ENCODE measurements around the gene FNIP1.

Gene FNIP1

GRCh38 chr5:131685516-131686171 lies 111.2 kb downstream of the FNIP1 start:
- Histone ChIP-seq H3K9me3 (ENCODE audit: insufficient read depth, low read length) (no peaks in the 10 kb centered on the region), H3K9me2 (replicated peaks; ENCODE audit: insufficient read depth, low read length) (no peaks in the 10 kb centered on the region), H3K4me2 (ENCODE audit: low read depth, low read length, poor library complexity, severe bottlenecking) (no peak overlapping the region), H3K27ac (ENCODE audit: low read depth, low read length) (no peak overlapping the region), H4K20me1 (ENCODE audit: low read depth, low read length) (no peaks in the 10 kb centered on the region), H3F3A (ENCODE audit: insufficient read depth) (no peaks in the 10 kb centered on the region), H3K4me3 (ENCODE audit: insufficient read depth, low read length, poor library complexity, severe bottlenecking) (no peak overlapping the region), H3K36me3 (ENCODE audit: low read length) (peaks cover 2% of the 10 kb centered on the region; the same call in 1 of the 2 replicates), H3K27me3 (ENCODE audit: low read length) (no peaks in the 10 kb centered on the region), H3K9ac (ENCODE audit: low read length) (no peak overlapping the region), H3K79me2 (ENCODE audit: insufficient read depth, low read length) (no peaks in the 10 kb centered on the region), H2AFZ (ENCODE audit: low read depth, low read length, severe bottlenecking) (no peak overlapping the region)
- TF ChIP-seq CTCF (IDR thresholded peaks at IDR 0.05; ENCODE audit: insufficient read depth, low read length, poor library complexity, severe bottlenecking): no peak

GRCh38 chr5:131684595-131684994 lies 112.2 kb downstream of the FNIP1 start:
- Histone ChIP-seq H2AFZ (ENCODE audit: low read depth, low read length, severe bottlenecking) (no peak overlapping the region), H3K79me2 (ENCODE audit: insufficient read depth, low read length) (no peaks in the 10 kb centered on the region), H3K9me2 (replicated peaks; ENCODE audit: insufficient read depth, low read length) (no peaks in the 10 kb centered on the region), H3K4me2 (ENCODE audit: low read depth, low read length, poor library complexity, severe bottlenecking) (no peak overlapping the region), H3K9ac (ENCODE audit: low read length) (no peak overlapping the region), H4K20me1 (ENCODE audit: low read depth, low read length) (no peaks in the 10 kb centered on the region), H3K27me3 (ENCODE audit: low read length) (no peaks in the 10 kb centered on the region), H3K4me3 (ENCODE audit: insufficient read depth, low read length, poor library complexity, severe bottlenecking) (no peak overlapping the region), H3F3A (ENCODE audit: insufficient read depth) (no peaks in the 10 kb centered on the region), H3K36me3 (ENCODE audit: low read length) (peaks cover 2% of the 10 kb centered on the region; the same call in 1 of the 2 replicates), H3K27ac (ENCODE audit: low read depth, low read length) (no peak overlapping the region), H3K9me3 (ENCODE audit: insufficient read depth, low read length) (no peaks in the 10 kb centered on the region)
- no peak for TF ChIP-seq EZH2phosphoT487 (conservative IDR thresholded peaks at IDR 0.05; ENCODE audit: low read length)
- no peak for TF ChIP-seq CTCF (IDR thresholded peaks at IDR 0.05; ENCODE audit: insufficient read depth, low read length, poor library complexity, severe bottlenecking)

- no peaks in the 10 kb centered on the region for H3K9me2 ChIP-seq (replicated peaks; ENCODE audit: insufficient read depth, low read length)
- no peak overlapping the region for H3K4me3 ChIP-seq (ENCODE audit: insufficient read depth, low read length, poor library complexity, severe bottlenecking)
- H3K27me3 ChIP-seq (ENCODE audit: low read length): no peaks in the 10 kb centered on the region
- TF ChIP-seq CTCF (IDR thresholded peaks at IDR 0.05; ENCODE audit: insufficient read depth, low read length, poor library complexity, severe bottlenecking) (no peak), EZH2phosphoT487 (conservative IDR thresholded peaks at IDR 0.05; ENCODE audit: low read length) (no peak)
- no peaks in the 10 kb centered on the region for H3K9me3 ChIP-seq (ENCODE audit: insufficient read depth, low read length)
- no peak overlapping the region for H3K27ac ChIP-seq (ENCODE audit: low read depth, low read length)
- no peak overlapping the region for H3K4me2 ChIP-seq (ENCODE audit: low read depth, low read length, poor library complexity, severe bottlenecking)
- H3K9ac ChIP-seq (ENCODE audit: low read length): no peak overlapping the region
- H4K20me1 ChIP-seq (ENCODE audit: low read depth, low read length): no peaks in the 10 kb centered on the region
- no peaks in the 10 kb centered on the region for H3K79me2 ChIP-seq (ENCODE audit: insufficient read depth, low read length)
- H2AFZ ChIP-seq (ENCODE audit: low read depth, low read length, severe bottlenecking): no peak overlapping the region
- peaks cover under 1% of the 10 kb centered on the region; the same call in 1 of the 2 replicates for H3K36me3 ChIP-seq (ENCODE audit: low read length)
- H3F3A ChIP-seq (ENCODE audit: insufficient read depth): no peaks in the 10 kb centered on the region
These were observed 112.8 kb downstream of the FNIP1 start for GRCh38 chr5:131684051-131684450.

All from SU-DHL-6 (cell line).